Activated B cell treated with CpG ODN at 0.5 μM for 24 hours (primary cell): ENCODE results near the gene C16orf90. TPM values are rescaled to one million over a fixed set of nuclear protein-coding genes. Genes with fewer than 3 reads are reported as not detected.
A peak's percentile ranks its signal among the peaks of the same experiment; 100 is the strongest.

ENCODE experiments used
- ATAC-seq: fragments of 200-7000 bp; cut with Tn5 transposase; one replicate; pipeline ENCODE4 v1.10.0; 2021; ENCODE audit warnings: low read depth, mild to moderate bottlenecking, moderate library complexity
- CTCF ChIA-PET: fragments of 350-600 bp; sonication (Branson Sonifier 250); formaldehyde crosslinking; loops from one replicate; lab custom pipeline; 2021; ENCODE audit warnings: antibody characterized with exemption; lab: Charles Lee
- POLR2A ChIA-PET: fragments of 350-600 bp; sonication (Branson Sonifier 250); formaldehyde crosslinking; loops from one replicate; lab custom pipeline; 2021; ENCODE audit warnings: antibody characterized with exemption; lab: Charles Lee
- DNase-seq: peaks from one replicate; pipeline ENCODE4 v3.0.0; 2022
- H3K27ac Mint-ChIP-seq: one replicate; pipeline ENCODE4 v1.8.0; 2020; ENCODE audit warnings: mixed read lengths
- H3K27me3 Mint-ChIP-seq: one replicate; pipeline ENCODE4 v1.8.0; 2021; ENCODE audit warnings: mixed read lengths
- H3K36me3 Mint-ChIP-seq: one replicate; pipeline ENCODE4 v1.8.0; 2021; ENCODE audit warnings: low read depth, mixed read lengths
- H3K4me1 Mint-ChIP-seq: one replicate; pipeline ENCODE4 v1.8.0; 2021; ENCODE audit warnings: mixed read lengths
- H3K4me3 Mint-ChIP-seq: one replicate; pipeline ENCODE4 v1.8.0; 2020; ENCODE audit warnings: mild to moderate bottlenecking, mixed read lengths
- H3K9me3 Mint-ChIP-seq: one replicate; pipeline ENCODE4 v1.8.0; 2020; ENCODE audit warnings: mixed read lengths
- intact Hi-C: fragments of 100-400 bp; cut with micrococcal nuclease; formaldehyde crosslinking; loops from one replicate; pipeline ENCODE4 v1.15.1; 2024
- total RNA-seq: library from RNA; stranded (reverse); gene quantifications from 2 replicates; pipeline ENCODE4 v1.2.3, GENCODE V29; 2022
- TF ChIP-seq, protein P1 (sequence below): fragments of 200-600 bp; IDR thresholded peaks from one replicate; pipeline ENCODE4 v1.8.0; 2022; ENCODE audit warnings: antibody characterized with exemption, mild to moderate bottlenecking

C16orf90 gene
- total RNA-seq, 1 donor from 2014 or later, result not detected

DNA sequence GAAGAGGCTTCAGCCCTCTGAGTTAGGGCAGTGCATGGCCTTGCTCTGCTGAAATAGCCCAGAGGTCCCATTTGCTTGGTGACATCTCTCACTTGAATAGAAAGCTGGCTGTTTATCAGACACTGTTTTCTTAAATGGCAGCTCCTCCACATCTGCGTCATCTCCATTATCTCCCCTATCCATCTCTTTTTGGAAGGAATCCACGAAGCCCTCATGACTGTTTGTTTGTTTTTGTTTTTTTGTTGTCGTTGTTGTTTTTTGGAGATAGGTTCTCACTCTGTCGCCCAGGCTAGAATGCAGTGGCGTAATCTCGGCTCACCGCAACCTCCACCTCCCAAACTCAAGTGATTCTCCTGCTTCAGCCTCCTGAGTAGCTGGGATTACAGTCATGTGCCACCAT is 35.2 kb downstream of the C16orf90 start:
- no peak for ATAC-seq
- ChIA-PET CTCF (no interaction called here), POLR2A (no interaction called here)
- Mint-ChIP-seq H3K4me1 (peaks cover 51% of the 10 kb centered on the region), H3K4me3 (no peak overlapping the region), H3K9me3 (no peaks in the 10 kb centered on the region), H3K36me3 (no peaks in the 10 kb centered on the region), H3K27me3 (no peaks in the 10 kb centered on the region), H3K27ac (no peak overlapping the region)
- no peak for DNase-seq
- intact Hi-C loops, result no loop called here
- TF ChIP-seq, protein P1, sequence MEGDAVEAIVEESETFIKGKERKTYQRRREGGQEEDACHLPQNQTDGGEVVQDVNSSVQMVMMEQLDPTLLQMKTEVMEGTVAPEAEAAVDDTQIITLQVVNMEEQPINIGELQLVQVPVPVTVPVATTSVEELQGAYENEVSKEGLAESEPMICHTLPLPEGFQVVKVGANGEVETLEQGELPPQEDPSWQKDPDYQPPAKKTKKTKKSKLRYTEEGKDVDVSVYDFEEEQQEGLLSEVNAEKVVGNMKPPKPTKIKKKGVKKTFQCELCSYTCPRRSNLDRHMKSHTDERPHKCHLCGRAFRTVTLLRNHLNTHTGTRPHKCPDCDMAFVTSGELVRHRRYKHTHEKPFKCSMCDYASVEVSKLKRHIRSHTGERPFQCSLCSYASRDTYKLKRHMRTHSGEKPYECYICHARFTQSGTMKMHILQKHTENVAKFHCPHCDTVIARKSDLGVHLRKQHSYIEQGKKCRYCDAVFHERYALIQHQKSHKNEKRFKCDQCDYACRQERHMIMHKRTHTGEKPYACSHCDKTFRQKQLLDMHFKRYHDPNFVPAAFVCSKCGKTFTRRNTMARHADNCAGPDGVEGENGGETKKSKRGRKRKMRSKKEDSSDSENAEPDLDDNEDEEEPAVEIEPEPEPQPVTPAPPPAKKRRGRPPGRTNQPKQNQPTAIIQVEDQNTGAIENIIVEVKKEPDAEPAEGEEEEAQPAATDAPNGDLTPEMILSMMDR, result no peak

- no peaks in the 10 kb centered on the region for H3K36me3 Mint-ChIP-seq
- ATAC-seq, result no peak
- TF ChIP-seq, protein P1, result no peak
- peaks cover 51% of the 10 kb centered on the region for H3K4me1 Mint-ChIP-seq
- no peaks in the 10 kb centered on the region for H3K27me3 Mint-ChIP-seq
- POLR2A ChIA-PET, result interaction anchor here (0.7 kb wide), 1 partner anchor 148 kb away, joined by 3 read pairs; no protein-coding TSS in a partner anchor
- no peaks in the 10 kb centered on the region for H3K9me3 Mint-ChIP-seq
- DNase-seq, result no peak
- H3K27ac Mint-ChIP-seq, result peak overlapping the region; percentile 86
- intact Hi-C loops, result loop anchor here (2.0 kb wide), 1 partner anchor 155 kb away; the partner anchor contains the start of genes TIGD7 and ZNF75A
- H3K4me3 Mint-ChIP-seq, result peak overlapping the region; percentile 89
- CTCF ChIA-PET, result no interaction called here
Observed at GRCh38 chr16:3459401-3460090, 35.7 kb downstream of the C16orf90 start.

DNA sequence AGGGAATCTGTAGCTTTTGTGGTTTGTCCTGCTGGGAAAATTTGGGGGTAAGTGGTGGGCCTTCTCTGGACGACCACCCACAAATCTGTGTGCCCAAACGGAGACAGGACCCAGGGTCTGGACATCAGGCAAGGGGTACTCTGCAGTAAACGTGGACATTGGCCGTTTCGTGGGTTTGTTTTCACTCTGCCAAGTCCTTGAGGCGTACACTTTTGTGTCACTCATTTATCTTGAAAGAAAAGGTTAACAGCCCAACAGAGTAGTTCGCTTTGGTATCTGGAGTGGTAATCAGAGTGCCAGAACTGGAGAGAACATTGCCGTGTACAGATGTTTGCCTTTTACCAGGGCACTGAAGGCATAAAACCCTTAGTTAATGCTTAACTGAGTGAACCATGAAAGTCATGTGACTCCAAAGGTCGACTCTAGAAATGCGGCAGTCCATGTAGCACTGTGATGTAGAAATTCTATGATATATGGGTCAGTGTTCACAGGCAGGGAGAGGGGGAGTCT is 36.4 kb downstream of the C16orf90 start:
- Mint-ChIP-seq H3K36me3 (no peaks in the 10 kb centered on the region), H3K27me3 (no peaks in the 10 kb centered on the region), H3K9me3 (no peaks in the 10 kb centered on the region), H3K27ac (peak overlapping the region; percentile 86), H3K4me3 (peak overlapping the region; percentile 89), H3K4me1 (peaks cover 46% of the 10 kb centered on the region)
- TF ChIP-seq, protein P1, result no peak
- no peak for ATAC-seq
- DNase-seq, result no peak
- ChIA-PET CTCF (interaction anchor here (1.1 kb wide), 1 partner anchor 192 kb away, joined by 5 read pairs; no protein-coding TSS in a partner anchor), POLR2A (interaction anchor here (0.7 to 0.9 kb wide), 2 partner anchors 42 to 148 kb away, joined by 3 to 4 read pairs; partner anchors contain the start of gene CLUAP1)
- intact Hi-C loops, result loop anchor here (2.0 kb wide), 1 partner anchor 154 kb away; the partner anchor contains the start of genes TIGD7 and ZNF75A

DNA sequence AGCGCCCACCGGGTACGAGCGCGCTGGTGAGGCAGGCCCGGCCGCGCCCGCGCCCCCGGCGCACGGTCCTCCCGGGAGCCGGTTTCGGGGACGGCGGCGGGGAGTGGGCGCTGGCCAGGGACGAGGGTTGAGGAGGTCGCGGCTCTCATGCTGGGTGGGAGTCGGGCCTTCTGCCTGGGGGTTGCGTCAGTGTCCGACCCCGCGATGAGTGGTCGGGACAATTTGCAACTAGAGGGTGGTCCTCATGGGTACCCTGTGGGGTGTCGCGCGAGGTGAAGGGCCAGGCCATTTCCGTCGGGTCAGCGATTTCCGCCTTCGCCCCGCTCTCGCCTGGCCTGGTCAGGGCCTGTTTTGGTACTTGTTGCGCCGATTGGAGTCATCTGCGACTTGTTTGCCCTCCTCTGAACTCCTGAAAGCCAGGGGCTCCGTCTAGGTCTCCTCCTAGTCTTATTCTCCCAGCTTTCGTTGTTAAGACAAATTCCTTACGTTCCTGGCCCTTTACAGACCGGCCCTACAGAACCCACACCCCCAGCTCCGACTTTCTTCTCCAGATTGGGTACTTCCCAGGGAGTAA is 36.9 kb downstream of the C16orf90 start:
- no peaks in the 10 kb centered on the region for H3K36me3 Mint-ChIP-seq
- ChIA-PET POLR2A (interaction anchor here (0.9 to 1.8 kb wide), 3 partner anchors 42 to 175 kb away, joined by 4 to 24 read pairs (median 18); partner anchors contain the start of genes CLUAP1, ZNF174, ZNF263 and ZSCAN32), CTCF (interaction anchor here (1.1 kb wide), 1 partner anchor 192 kb away, joined by 5 read pairs; no protein-coding TSS in a partner anchor)
- DNase-seq, result no peak
- intact Hi-C loops, result loop anchor here (2.0 kb wide), 1 partner anchor 154 kb away; the partner anchor contains the start of genes TIGD7 and ZNF75A
- ATAC-seq, result no peak
- H3K9me3 Mint-ChIP-seq, result no peaks in the 10 kb centered on the region
- peak overlapping the region; percentile 86 for H3K27ac Mint-ChIP-seq
- H3K4me3 Mint-ChIP-seq, result peak overlapping the region; percentile 89
- TF ChIP-seq, protein P1, result no peak
- H3K27me3 Mint-ChIP-seq, result no peaks in the 10 kb centered on the region
- peaks cover 44% of the 10 kb centered on the region for H3K4me1 Mint-ChIP-seq
